HUDEP-2 (cell line): ENCODE results near the gene CABLES2.
A peak's percentile ranks its signal among the peaks of the same experiment; 100 is the strongest.

Experiments
- DNase-seq, 76 experiments: peaks; one replicate each; lab custom pipeline; 2025; ENCODE audit not compliant: unreplicated experiment in 76 of 76; lab: John Stamatoyannopoulos, UW

Gene CABLES2, protein sequence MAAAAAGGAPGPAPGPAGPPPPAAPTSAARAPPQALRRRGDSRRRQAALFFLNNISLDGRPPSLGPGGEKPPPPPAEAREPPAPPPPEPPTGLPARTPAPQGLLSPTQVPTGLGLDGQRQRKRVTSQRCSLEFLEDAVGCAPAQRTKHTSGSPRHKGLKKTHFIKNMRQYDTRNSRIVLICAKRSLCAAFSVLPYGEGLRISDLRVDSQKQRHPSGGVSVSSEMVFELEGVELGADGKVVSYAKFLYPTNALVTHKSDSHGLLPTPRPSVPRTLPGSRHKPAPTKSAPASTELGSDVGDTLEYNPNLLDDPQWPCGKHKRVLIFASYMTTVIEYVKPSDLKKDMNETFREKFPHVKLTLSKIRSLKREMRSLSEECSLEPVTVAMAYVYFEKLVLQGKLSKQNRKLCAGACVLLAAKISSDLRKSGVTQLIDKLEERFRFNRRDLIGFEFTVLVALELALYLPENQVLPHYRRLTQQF

GRCh38 chr20:62407221-62407992, at the start of gene CABLES2:
Gene CABLES2 (minus strand): TSS chr20:62407285. CDS start chr20:62407276, 9 bp downstream.
- DNase-seq: peak in 74 of 76 experiments; percentile 44 to 94 (median 84)

DNA sequence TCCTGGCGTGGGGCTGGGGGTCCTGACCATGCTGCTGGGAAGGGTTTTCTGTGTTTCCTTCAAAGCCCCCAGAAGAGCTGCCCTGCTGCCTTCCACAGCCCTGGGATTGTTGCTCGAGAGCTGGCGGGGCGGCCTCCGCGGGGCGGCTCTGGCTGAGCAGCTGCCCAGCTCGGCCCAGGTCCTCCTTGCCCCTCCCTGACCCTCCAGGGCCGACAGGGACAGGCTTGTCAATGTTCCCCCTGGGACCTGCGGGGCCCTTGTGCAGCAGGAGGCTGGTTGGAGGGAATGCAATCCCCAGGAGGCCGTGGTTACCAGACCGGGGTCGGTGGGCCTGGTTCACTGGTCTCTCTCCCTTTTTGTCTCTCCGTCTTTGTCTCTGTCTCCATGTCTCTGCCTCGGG, 48.8 kb upstream of the CABLES2 start:
- DNase-seq: no peak

DNA sequence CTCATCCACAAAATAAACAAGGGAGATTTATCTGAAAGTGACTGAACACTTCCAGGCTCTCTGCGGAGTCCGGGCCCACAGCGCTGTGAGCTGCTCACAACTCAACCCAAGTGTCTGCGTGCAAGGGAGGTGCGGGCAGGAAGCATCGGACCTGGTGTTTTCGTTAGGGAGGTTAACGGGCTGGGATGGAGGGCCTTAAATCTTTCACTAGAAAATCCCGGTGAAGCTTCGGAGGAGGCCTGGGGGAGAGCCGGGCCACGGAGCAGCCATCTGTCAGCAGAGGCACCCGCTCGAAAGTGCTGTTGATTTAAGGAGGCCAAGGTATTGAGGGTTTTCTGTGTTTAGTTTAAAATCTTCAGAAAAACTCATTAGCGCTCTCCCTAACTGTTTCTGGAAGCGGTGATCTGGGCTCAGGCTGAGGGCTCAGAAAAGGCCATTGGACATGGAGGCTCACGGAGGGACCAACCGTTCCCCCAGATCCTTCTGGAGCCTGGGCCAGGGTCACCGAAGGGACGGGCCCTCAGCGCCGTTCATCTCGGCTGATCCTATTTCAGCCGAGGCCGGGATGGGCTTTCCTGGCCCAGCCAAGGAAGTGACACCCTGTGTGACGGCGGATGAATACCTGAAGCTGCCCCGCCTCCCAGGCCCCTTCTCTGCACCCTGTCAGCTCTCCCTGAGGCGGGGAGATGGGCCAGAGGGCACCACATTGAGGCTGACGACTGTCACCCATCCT, 48.0 kb upstream of the CABLES2 start:
- no peak for DNase-seq

DNA sequence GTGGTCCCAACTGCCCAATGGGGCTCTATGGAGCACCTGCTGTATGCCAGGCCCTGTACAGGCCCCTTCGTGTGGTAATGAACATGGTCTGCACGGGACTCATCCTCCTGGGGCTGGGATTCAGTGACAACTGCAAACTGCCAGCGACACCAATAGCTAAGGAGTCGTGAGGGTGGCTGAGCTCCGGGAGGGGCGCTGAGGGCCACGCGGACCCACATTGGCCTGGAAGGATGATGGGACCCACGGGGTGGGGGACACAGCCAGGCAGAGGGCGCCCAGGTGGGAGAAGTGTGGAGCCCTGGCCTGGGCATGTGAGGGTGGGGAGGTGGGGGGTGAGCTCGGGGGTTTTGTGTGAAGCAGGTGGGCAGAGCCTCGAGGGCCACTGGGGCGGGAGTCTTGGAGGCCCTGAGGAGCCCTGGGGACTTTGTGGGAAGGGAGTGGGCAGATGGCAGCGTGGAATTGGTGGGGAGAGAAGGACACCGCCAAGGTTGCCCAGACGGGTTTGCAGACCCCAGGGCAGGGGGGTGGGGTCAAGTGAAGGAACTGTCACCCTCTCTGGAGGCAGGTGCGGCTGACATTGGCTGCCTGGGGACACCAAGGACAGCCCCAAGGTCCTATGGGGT, 46.2 kb upstream of the CABLES2 start:
- DNase-seq: no peak

- no peak for DNase-seq
Observed at GRCh38 chr20:62452475-62453095, 45.5 kb upstream of the CABLES2 start.

DNA sequence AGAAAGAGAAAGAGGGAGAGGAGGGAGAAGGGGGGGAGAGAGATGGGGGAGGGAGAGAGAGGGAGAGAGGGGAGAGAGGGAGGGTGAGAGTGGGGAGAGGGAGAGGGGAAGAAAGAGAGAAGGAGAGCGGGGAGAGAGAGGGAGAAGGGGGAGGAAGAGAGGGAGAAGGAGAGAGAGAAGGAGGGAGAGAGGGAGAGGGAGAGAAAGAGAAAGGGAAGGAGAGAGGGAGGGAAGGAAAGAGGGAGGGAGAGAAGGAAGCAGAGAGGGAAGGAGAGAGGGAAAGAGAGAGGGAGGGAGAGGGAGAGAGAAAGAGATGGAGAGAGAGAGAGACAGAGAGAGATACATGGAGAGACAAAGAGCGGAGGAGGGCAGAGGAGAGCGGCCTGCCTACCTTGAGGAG, 44.9 kb upstream of the CABLES2 start:
- no peak for DNase-seq

- no peak for DNase-seq
Observed at GRCh38 chr20:62451156-62451767, 44.2 kb upstream of the CABLES2 start.

- no peak for DNase-seq
Observed at GRCh38 chr20:62449951-62450691, 43.0 kb upstream of the CABLES2 start.

DNA sequence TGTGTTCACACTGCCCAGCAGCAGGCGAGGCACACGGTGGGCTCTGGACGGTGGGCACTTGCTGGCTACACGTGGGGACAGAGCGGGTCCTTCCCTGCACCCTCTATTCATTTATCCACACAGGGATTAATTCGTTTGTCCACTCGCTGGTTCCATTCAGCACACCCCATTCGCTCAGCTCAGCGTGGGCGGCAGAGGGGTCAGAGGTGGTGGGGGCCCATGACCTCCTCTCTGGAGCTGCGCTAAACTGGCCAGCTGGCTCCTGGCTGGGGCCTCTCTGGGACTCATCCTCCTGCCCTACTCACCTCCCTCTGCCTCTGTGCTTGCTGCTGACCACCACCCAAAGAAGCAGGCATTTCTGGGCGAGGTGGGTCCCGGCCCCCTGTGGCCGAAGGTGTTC, 41.7 kb upstream of the CABLES2 start:
- DNase-seq: no peak

GRCh38 chr20:62448038-62448437, 41.0 kb upstream of the CABLES2 start:
- DNase-seq: peak in 1 of 76 experiments; percentile 12

DNA sequence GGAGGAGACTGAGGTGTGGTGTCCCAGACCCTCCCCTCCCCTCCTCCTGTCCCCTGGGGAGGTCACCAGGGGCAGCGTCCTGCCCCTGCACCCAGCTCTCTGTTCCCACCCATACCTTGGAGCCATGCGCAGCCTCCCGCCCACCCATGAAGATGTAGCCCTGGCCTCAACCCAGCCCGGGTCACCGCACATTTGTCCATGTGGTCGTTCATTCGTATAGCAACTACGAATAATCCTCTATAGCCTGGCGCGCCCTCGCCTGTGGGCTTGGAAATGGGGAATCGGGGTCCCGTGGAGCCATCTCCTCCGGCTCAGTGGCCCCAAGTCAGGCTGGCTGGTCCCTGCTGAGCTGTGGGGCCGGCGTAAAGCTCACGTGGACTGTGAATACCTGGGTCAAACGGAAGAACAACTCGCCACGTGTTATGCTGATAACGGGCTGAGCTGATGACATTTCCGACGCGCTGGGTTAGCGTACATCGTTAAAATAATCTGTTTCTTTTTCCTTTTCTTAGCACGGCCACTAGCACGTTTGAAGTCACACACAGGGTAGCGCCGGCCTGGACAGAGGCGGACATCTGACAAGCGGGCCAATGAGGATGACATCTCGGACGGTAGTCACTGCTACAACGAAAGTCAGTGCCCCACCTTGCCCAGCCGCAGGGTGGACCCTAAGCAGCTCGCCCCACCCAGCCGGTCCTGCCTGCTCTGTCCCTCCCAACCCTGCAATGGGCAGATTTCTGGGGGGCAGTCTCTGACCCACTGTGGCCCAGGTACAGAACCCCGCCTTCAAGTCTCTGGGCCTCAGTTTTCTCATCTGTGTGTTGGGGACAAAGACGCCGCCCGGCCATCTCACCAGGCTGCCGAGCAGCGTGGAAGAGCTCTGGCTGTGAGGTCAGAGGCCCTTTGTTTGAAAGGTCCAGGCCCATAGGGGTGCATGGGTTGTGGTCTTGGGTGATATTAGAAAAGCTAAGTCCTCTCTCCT, 40.1 kb upstream of the CABLES2 start:
- DNase-seq: no peak

GRCh38 chr20:62446481-62446880, 39.4 kb upstream of the CABLES2 start:
- no peak for DNase-seq

GRCh38 chr20:62445553-62446340, 38.7 kb upstream of the CABLES2 start:
- no peak for DNase-seq

GRCh38 chr20:62444286-62444685, 37.2 kb upstream of the CABLES2 start:
- DNase-seq: no peak

DNA sequence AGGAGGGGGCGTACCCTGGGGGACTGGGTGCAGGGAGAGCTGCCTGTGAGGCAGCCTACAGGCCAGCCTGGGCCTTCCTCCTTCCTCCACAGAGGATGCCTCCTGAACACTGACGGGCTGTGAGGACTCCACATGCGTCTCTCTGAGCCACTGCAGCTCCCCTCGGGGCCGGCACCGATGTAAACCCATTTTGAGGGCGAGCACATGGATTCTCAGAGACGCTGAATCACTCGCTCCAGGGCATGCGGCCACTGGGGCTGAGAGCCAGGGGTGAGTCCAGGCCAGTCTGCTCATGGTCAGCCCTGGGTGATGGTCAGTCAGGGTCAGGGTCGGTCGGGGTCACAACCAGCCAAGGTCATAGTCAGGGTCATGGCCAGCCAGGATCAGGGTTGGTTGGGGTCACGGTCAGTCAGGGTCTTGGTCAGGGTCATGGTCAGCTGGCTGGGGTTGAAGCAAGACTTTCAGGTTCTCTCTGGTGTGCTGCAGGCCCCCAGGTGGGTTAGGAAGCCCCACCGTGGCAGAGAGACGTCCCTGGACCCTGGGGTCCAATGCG, 35.0 kb upstream of the CABLES2 start:
- DNase-seq: no peak

DNA sequence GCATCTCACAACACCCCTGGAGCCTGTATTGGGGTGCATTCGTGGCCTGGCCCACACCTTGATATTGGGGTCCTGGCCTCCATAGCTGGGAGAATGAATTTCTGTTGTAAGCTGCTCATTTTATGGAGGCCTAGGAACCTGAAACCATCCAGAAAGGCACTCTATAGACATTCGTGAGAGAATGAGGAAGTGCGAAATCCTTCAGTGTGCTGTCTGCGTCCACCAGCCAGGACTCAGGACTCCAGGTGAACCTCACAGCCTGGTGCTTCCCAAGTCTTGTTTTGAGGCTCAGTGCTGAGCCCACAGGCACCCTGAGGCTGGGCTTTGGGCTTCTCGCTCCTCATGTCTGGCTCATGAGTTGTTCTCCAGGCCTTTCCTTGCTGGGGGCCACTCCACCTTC, 32.1 kb upstream of the CABLES2 start:
- no peak for DNase-seq

DNA sequence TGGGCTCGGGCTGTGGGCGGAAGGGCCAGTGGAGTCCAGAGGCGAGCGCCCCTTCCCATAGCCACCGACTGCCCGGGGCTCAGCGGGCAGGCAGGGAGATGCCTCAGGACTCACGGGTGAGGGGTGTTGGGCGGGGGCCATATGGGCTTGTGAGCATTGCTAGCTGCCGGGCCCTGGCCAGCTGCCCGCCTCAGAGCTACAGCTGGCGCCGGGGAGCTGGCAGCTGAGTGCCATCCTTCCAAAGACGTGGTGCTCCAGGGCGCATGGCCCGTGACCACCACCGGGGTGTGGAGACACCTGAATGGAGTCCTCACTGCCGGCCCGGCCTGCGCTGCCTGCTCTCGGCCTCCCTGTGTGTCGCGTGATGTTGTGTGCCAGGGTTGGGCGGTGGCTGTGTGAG, 30.8 kb upstream of the CABLES2 start:
- no peak for DNase-seq
